Lower leg skin (tissue), 4 donors: ENCODE results near the gene SLC25A14. TPM values are rescaled to one million over a fixed set of nuclear protein-coding genes. Genes with fewer than 3 reads are reported as not detected.
"Not testable (repeated sequence)": the region's sequence is repeated elsewhere in the genome, so short reads cannot be mapped to it uniquely, and the experiment has no call there.

ENCODE experiments used
- DNase-seq, 2 donors: peaks; one replicate each; pipeline ENCODE4 v3.0.0-alpha.2; 2019; ENCODE audit warnings: low spot score in 2 of 2
- H3K4me3 ChIP-seq: fragments of 200-600 bp; sonication (generic); 2 replicates; pipeline ENCODE4 v1.5.1; 2017; ENCODE audit warnings: mild to moderate bottlenecking, low read depth; ENCODE audit not compliant: poor library complexity, severe bottlenecking
- POLR2A ChIP-seq, 2 donors: fragments of 450-650 bp; IDR thresholded peaks; one replicate each; pipeline ENCODE4 v1.6.1; 2016 to 2017; ENCODE audit warnings: antibody characterized with exemption in 2 of 2, mild to moderate bottlenecking in 1 of 2, moderate library complexity in 1 of 2
- WGBS, 2 donors: methylation state at CpG; one replicate each; pipeline ENCODE4 v1.1.5; 2018; 5-methylcytosine and 5-hydroxymethylcytosine counted together
- intact Hi-C: fragments of 100-400 bp; cut with DNase I; formaldehyde crosslinking; loops from one replicate; pipeline ENCODE4 v1.15.0; 2023; ENCODE audit warnings: low total_unique reads
- total RNA-seq, 4 donors: library from RNA; depleted of rRNA; stranded (reverse); fragments of >200 nt; gene quantifications; one replicate each; pipeline ENCODE4 v1.1.0, GENCODE V29; 2016
- TF ChIP-seq, protein P1 (sequence below), 3 donors: fragments of 450-650 bp; IDR thresholded peaks; one replicate each; pipeline ENCODE4 v1.5.1; 2016; ENCODE audit warnings: antibody characterized with exemption in 3 of 3, mild to moderate bottlenecking in 3 of 3, moderate library complexity in 2 of 3

SLC25A14 gene
- total RNA-seq, 4 donors from 2014 or later = 4.0 to 14.9 (median 8.9) TPM

DNA sequence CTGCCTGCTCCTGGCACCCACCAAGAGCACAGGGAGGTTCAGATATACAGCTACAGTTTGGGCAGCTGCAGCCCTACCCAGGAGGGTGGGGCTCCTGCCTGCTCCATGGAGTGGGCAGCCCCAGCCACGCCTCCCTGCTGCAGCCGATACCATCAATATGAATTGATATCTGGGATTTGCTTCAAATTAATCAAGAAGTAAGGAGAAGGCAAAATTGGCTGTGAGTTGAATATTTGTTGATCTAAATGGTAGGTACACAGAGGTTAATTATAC, 39.8 kb upstream of the SLC25A14 start:
- no peak for TF ChIP-seq POLR2A (IDR thresholded peaks at IDR 0.05)
- TF ChIP-seq, protein P1, sequence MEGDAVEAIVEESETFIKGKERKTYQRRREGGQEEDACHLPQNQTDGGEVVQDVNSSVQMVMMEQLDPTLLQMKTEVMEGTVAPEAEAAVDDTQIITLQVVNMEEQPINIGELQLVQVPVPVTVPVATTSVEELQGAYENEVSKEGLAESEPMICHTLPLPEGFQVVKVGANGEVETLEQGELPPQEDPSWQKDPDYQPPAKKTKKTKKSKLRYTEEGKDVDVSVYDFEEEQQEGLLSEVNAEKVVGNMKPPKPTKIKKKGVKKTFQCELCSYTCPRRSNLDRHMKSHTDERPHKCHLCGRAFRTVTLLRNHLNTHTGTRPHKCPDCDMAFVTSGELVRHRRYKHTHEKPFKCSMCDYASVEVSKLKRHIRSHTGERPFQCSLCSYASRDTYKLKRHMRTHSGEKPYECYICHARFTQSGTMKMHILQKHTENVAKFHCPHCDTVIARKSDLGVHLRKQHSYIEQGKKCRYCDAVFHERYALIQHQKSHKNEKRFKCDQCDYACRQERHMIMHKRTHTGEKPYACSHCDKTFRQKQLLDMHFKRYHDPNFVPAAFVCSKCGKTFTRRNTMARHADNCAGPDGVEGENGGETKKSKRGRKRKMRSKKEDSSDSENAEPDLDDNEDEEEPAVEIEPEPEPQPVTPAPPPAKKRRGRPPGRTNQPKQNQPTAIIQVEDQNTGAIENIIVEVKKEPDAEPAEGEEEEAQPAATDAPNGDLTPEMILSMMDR (IDR thresholded peaks at IDR 0.05) = no peak

DNA sequence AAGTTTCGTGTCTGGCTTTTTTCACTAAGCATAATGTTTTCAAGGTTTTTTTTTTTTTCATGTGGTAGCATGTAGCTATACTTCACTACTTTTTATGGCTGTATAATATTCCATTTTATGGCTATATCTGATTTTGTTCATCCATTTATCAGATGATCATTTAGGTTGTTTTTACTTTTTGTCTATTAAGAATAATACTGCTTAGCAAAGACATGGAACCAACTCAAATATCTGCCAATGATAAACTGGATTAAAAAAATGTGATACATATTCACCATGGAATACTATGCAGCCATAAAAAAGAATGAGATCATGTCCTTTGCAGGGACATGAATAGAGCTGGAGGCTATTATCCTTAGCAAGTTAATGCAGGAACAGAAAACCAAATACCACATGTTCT, 38.3 kb upstream of the SLC25A14 start:
- intact Hi-C loops = no loop called here
- DNase-seq = no peak
- 78 to 100% methylated on average over 1 of the region's 1 CpG for WGBS, 2 donors
- TF ChIP-seq, protein P1 (IDR thresholded peaks at IDR 0.05) = no peak
- TF ChIP-seq POLR2A (IDR thresholded peaks at IDR 0.05) = no peak
- no peak overlapping the region for H3K4me3 ChIP-seq

More for the DNA sequence above, 39.8 kb upstream of the SLC25A14 start:
- DNase-seq = no peak
- H3K4me3 ChIP-seq = no peak overlapping the region
- WGBS, 2 donors = 38 to 57% methylated on average over 2 of the region's 2 CpGs
- intact Hi-C loops = no loop called here

- intact Hi-C loops = no loop called here
- TF ChIP-seq POLR2A (IDR thresholded peaks at IDR 0.05) = no peak
- TF ChIP-seq, protein P1 (IDR thresholded peaks at IDR 0.05) = no peak
- H3K4me3 ChIP-seq = no peak overlapping the region
- DNase-seq = no peak
- 36 to 85% methylated on average over 1 of the region's 1 CpG for WGBS, 2 donors
Observed at GRCh38 chrX:130301977-130302376, 37.7 kb upstream of the SLC25A14 start.

DNA sequence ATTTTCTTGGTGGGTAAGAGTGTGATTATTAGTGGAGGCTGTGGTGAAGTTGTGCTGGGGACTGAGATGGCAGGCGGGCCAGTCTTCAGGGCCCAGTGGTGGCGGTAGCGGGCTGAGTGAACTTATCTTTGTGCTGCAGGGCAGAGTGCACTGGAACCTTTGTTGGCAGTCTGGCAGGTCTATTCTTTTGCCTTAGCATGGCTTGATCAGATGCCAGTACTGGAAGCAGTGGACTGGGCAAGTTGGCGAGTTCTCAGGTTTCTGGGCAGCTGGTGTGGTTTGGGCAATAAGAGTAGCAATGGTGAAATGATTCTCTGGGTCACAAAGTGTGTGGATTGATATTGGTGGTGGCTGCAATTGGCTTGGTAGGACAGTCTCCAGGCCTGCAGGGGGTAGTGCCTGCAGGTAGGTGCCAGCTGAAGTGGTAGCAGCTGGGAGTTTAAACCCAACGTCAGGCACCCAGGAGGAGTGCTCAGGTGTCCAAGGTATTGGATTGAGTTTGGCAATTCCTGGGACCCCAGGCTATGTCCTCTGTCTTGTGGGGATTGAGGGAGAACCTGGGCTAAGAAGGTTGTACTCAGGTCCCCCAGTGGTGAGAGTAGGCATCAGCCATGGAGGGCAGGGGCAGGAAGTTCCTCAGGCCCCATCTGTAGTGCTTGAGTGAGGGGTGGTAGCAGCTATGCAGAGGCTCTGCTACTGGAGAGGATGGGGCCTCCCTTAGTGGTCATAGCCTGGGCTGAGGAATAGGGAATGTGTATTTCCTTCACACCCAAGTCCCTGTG, 34.9 kb upstream of the SLC25A14 start:
- WGBS, 2 donors = 73 to 75% methylated on average over 4 to 5 of the region's 5 CpGs
- TF ChIP-seq POLR2A (IDR thresholded peaks at IDR 0.05) = no peak
- TF ChIP-seq, protein P1 (IDR thresholded peaks at IDR 0.05) = no peak
- intact Hi-C loops = no loop called here
- DNase-seq = no peak
- H3K4me3 ChIP-seq = no peak overlapping the region

DNA sequence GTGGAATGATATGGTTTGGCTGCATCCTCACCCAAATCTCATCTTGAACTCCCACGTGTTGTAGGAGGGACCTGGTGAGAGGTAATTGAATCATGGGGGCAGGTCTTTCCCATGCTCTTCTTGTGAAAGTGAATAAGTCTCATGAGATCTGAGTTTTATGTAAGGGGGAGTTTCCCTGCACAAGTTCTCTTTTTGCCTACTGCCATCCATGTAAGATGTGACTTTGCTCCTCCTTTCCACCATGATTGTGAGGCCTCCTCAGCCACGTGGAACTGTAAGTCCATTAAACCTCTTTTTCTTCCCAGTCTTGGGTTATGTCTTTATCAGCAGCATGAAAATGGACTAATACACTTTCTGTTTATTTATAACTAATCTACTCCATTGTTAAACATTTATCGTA, 19.8 kb upstream of the SLC25A14 start:
- H3K4me3 ChIP-seq, DNase-seq, intact Hi-C loops: not testable (repeated sequence)
- WGBS, 2 donors = 52 to 63% methylated on average over 3 of the region's 3 CpGs

GRCh38 chrX:130321550-130321949, 18.2 kb upstream of the SLC25A14 start:
- no peak overlapping the region for H3K4me3 ChIP-seq
- no peak for TF ChIP-seq POLR2A (IDR thresholded peaks at IDR 0.05)
- TF ChIP-seq, protein P1 (IDR thresholded peaks at IDR 0.05) = no peak
- DNase-seq = no peak
- intact Hi-C loops = no loop called here
- WGBS, 2 donors = 75 to 86% methylated on average over 2 of the region's 2 CpGs
